ENCODE measurements around the gene PGAM5.
A peak's percentile ranks its signal among the peaks of the same experiment; 100 is the strongest.

PGAM5 gene

GRCh38 chr12:132710405-132711079, at the start of gene PGAM5:
PGAM5 (plus strand) TSS chr12:132710842; CDS start chr12:132710877, 35 bp downstream.
- peak; percentile 90 for DNase-seq

- no peak for DNase-seq
Observed at GRCh38 chr12:132660996-132661395, 49.6 kb upstream of the PGAM5 start.

- DNase-seq = no peak
Observed at GRCh38 chr12:132661972-132662371, 48.7 kb upstream of the PGAM5 start.

- DNase-seq = no peak
Observed at GRCh38 chr12:132662901-132663755, 47.5 kb upstream of the PGAM5 start.

GRCh38 chr12:132664206-132665148, 46.2 kb upstream of the PGAM5 start:
- no peak for DNase-seq

GRCh38 chr12:132665149-132665491, 45.5 kb upstream of the PGAM5 start:
- no peak for DNase-seq

- DNase-seq = no peak
Observed at GRCh38 chr12:132665794-132666193, 44.8 kb upstream of the PGAM5 start.

GRCh38 chr12:132668191-132669088, 42.2 kb upstream of the PGAM5 start:
- DNase-seq = no peak

GRCh38 chr12:132669166-132669879, 41.3 kb upstream of the PGAM5 start:
- no peak for DNase-seq

GRCh38 chr12:132672116-132672515, 38.5 kb upstream of the PGAM5 start:
- DNase-seq = no peak

- no peak for DNase-seq
Observed at GRCh38 chr12:132672678-132673077, 38.0 kb upstream of the PGAM5 start.

GRCh38 chr12:132673288-132674179, 37.1 kb upstream of the PGAM5 start:
- DNase-seq = no peak

GRCh38 chr12:132674561-132674960, 36.1 kb upstream of the PGAM5 start:
- no peak for DNase-seq

GRCh38 chr12:132675757-132676432, 34.7 kb upstream of the PGAM5 start:
- DNase-seq = no peak

- no peak for DNase-seq
Observed at GRCh38 chr12:132677492-132677891, 33.1 kb upstream of the PGAM5 start.

- no peak for DNase-seq
Observed at GRCh38 chr12:132685400-132685799, 25.2 kb upstream of the PGAM5 start.

- no peak for DNase-seq
Observed at GRCh38 chr12:132686825-132687210, 23.8 kb upstream of the PGAM5 start.

- peak; percentile 96 for DNase-seq
Observed at GRCh38 chr12:132687211-132688164, 23.2 kb upstream of the PGAM5 start, which contains the start of the genes POLE and PXMP2. POLE (minus strand) TSS chr12:132687342; CDS start chr12:132687315, 27 bp downstream. PXMP2 (plus strand) TSS chr12:132687587; CDS start chr12:132687671, 84 bp downstream.

All from inflammatory macrophage treated with lipopolysaccharide for 4 hours (primary cell).